A172 (cell line): ENCODE data around the gene ARRB1. TPM values are rescaled to one million over a fixed set of nuclear protein-coding genes. Genes with fewer than 3 reads are reported as not detected.
"Not testable (repeated sequence)": the region's sequence is repeated elsewhere in the genome, so short reads cannot be mapped to it uniquely, and the experiment has no call there.

ENCODE experiments used
- DNase-seq: peaks from one replicate; pipeline ENCODE4 v3.0.0-alpha.2; 2015; ENCODE audit warnings: low spot score
- total RNA-seq: library from RNA; depleted of rRNA; stranded (reverse); fragments of >200 nt; shearing (Covaris generic); gene quantifications from 2 replicates; pipeline ENCODE4 v1.2.3, GENCODE V29; 2014

Gene ARRB1
- total RNA-seq, 1 experiment from 2014 or later, result 18.4 TPM

DNA sequence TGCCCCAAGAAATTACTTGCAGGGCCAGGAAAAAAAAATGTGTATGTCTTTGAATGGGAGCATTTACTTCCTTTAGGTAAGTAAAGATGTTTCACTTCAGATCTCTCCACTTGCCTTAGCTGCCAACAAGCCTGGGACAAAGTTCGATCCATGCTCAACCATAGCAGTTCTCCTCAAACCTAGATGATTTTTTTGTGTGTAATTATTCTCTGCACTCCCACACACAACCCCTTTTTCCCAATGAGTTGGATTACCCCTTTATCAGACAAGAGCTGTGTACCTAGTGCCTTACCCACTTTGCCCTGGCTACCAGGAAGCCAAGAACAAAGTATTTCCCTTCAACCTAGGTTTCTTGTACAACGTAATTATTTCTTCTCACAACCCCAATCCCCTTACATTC is 75.3 kb downstream of the ARRB1 start:
- no peak for DNase-seq

DNA sequence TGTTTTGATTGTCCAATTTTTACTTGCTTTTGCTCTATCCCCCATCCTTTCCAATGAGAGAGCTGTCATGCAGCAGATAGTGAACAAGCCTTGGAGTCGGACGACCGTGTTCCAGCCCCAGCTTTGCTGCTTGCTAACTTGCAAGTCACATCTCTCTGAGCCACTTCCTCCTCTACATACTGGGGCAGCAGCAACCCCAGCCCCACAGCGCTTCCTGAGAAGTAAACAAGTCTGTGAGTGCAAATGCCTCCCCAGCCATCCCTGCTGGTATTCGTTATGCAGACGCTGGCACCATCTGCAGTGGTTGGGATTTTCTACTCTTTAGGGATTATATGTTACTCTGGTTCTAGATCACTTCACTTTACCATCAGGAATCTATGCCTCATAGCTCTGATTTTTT is 75.9 kb downstream of the ARRB1 start:
- DNase-seq, result no peak

DNA sequence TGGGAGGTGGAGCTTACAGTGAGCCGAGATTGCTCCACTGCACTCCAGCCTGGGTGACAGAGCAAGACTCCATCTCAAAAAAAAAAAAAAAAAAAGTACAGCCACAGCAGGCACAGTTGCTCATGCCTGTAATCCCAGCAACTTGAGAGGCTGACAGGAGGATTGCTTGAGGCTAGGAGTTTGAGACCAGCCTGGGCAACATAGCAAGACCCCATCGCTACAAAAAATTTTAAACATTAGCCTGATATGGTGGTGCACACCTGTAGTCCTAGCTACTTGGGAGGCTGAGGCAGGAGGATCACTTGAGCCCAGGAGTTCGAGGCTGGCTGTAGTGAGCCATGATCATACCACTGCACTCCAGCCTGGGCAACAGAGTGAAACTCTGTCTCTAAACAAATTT is 76.7 kb downstream of the ARRB1 start:
- DNase-seq, result not testable (repeated sequence)

DNA sequence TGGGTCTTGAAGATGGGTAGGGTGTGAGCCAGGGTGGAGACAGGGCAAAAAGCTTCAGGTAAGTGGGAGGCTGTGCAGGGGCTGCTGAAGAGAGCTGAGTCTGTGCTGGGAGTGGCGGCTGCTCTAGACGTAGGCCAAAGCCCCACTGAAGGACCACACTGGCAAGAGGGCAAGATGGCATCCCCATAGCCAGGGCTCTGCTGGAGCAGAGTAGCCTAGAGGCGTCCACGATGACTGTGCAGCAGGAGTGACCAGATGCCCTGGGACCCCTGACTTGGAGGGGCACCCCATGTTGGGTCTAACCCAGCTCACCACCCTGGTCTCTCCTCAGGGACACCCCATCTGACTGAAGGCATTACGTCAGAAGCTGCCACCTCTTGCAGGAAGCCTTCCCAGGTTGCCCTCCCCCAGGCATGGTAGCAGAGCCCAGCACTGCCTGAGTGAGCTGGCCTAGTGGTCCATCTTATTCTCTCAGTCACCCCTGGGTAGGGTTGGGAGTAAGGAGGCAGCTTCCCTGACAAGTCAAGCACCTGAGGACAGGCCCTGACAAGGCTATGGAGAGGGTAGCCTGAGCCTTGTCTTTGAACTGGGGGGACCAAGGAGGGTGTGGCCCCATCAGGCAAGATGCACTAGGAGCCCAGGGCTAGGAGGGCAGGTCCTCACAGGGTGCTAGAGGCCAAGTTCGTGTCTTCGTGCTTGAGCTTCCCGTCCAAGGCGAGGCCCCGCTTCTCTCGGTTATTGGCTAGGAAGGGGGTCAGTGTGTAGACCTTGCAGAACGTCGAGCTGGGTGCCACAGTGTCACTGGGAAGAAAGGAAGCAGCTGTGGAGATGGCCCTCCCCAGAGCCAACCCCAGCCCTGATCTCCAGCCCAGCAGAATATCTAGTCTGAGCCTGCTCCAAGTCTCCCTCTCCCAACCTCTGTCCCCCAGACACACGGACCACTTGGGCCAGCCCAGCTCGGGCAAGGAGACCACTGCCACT is 77.8 kb downstream of the ARRB1 start:
- DNase-seq, result no peak

DNA sequence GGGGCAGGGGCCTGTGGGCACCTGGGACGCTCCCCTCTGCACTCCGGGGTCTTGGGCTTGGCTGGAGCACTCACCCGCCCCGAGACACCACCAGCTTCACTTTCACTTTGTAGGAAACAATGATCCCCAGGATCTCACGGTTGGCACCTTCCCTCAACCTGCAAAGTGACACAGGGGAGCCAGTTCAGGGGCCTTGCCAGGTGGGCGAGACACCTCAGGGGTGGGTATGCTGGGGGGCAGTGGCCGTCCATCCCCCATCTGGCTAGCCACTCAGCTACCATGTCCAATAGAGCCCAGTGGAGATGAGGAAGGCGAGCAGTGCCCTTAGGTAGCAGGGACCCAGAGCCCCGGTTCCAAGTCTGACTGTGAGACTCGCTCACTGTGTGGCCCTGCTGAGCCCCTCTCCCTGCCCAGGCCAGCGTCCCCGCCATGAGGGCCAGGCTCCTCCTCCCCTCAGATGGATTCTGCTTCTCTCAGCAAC is 78.6 kb downstream of the ARRB1 start:
- DNase-seq, result no peak

DNA sequence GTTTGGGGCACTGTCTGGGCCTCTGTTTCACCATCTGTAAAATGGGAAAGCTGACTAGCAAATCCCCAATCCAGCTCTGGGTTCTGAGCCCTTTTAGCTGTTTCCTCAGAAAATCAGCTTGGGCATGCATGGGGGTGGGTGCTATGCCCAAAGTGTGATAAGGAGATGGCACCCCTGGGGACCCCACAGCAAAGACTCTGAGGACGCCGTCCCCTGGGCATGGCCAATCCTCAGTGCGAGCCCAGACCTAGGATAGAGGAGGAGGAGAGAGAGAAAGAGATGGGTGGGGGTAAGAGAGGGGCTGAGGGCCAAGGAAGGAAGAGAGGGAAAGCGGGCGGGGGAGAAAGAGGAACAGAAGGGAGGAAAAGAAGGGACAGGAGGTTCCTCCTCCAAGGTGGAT is 79.1 kb downstream of the ARRB1 start:
- DNase-seq, result no peak

DNA sequence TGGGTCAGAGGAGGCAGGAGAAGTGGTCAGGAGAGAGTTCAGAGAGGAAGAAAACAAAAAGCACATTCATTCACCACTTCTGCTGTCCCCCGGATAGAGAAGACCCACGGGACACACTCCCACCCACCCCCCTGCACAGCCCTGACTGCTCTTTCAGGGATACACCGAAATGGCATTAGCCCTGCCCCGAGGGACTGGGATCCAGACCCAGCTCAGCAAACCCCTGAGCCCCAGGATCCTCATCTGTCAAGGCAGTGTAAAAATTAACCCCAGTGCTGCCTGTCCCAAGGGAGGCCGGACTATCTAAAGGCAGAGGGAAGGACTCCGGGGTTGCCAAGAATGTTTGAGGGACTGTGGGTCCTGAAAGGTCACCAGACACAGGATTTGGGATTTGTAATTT is 79.7 kb downstream of the ARRB1 start:
- DNase-seq, result no peak

DNA sequence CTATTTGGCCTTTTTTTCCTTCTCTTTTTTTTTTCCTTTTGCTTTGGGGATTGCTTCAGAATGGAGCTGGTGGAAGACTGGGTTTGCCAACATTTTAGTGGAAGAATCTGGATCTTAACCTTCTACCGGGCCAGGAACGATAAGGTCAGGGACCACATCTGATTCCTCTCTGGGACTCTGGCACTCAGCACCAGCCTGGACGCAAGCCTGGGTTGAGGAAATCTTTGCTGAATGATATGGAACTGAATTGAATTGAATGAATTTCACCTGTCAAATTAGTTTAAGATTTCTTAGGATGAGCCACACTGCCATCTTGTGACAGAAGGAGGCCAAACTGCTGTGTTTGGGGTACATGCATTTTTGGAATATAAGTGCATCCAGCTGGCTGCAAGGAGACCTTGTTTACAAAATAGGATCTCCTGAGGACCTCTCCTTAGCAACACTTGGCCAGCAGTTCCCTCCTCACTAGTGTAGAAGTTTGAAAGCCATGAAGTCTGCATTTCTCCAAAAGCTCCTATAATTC is 80.5 kb downstream of the ARRB1 start:
- DNase-seq, result no peak

DNA sequence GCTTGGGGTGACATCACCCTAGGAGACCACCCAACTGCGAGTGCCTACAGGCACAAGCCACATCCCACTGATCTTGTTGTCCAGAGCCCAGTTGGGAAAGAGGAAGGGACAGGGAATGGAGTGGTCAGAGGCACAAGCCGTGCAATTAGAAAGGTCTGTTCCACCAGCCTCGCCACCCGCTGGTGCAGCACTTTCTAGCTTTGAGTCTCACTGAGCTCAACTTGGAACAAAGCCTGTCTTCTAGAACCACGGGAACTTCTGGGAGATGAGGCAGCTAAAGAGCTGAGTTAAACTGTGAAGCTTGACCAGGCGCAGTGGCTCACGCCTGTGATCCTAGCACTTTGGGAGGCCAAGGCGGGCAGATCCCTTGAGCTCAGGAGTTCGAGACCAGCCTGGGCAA is 81.6 kb downstream of the ARRB1 start:
- DNase-seq, result no peak

DNA sequence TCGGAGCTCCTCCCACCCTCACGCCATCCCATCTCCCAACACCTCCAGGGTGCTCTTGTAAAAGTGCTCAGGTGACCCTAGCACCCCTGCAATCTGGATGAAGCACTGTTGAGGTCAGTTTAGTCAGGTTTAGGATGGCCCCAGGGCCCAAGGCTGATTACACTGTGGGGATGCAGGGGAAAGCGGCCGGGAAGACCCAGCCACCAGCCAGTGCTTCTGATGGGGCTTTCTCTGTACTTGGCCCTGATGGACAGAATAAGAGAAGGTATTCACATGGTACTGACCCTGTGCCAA is 82.1 kb downstream of the ARRB1 start:
- no peak for DNase-seq

DNA sequence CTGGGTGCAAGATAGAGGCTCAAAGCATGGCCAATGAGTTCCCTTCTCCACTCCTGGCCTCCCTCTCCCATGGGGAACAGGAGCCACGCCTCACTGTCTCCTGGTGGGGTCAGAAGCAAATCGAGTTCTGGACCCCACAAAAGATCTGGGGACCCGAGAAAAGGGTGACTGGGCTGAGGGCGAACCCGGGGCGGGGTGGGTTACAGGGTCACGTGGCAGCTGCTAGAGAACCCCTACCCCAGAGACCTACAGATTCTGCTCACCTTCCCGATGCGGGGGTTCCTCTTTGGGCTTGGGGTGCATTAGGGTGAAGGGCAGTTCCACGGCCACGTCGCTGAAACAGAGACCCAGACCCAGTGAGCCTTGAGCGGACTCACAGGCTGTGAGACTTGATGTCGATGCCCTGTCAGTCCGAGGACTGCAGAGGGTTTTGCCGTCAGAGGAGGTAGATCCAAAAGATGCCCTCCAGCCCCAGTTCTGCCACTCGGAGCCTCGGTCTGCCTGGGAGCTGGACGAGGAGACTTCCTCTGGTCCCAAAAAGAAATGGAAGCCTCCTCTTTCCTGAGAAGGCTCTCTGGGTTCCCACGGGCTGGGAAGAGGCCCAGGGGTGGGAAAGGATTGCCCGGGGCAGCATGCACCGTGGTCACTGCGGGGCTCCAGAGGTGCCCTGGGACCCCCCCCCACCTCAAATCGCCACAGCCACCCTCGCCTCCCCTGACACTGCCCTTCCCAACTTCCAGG is 82.7 kb downstream of the ARRB1 start:
- no peak for DNase-seq

DNA sequence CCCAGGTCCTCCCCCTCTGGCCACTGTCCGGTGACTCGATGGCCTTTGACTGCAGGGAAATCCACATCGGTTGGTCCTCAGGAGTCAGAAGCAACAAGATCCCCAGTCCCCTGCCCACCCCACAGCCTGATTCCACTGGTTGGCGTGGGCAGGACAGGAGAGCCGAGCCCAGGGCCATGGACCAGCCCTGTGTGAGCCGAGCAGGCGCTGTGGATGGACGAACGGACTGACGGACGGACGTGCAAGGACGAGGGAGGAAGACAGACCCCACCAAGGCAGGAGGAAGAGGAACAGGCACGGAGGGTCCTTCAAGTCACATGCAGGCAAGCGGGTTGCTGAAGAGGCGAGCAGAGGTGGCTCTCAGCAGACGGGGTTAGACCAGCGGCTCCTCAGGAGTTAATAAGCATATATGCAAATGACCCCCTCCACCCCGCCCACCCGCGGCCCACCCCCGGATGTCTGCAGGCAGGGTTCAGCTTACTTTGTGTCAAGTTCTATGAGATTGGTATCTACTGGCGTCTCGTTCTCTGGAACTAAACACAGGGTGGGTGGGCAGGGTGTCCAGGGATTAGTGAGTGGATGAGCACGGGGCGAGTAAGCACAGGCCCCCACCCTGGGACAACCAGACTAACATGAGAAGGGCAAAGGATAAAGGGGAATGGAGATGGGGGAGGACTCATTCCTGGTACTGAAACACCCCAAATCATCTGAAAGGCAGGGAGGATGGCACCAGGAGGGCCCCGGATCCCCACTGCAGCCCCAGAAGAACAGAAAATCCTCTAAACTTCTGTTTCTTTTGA is 84.1 kb downstream of the ARRB1 start:
- DNase-seq, result no peak

DNA sequence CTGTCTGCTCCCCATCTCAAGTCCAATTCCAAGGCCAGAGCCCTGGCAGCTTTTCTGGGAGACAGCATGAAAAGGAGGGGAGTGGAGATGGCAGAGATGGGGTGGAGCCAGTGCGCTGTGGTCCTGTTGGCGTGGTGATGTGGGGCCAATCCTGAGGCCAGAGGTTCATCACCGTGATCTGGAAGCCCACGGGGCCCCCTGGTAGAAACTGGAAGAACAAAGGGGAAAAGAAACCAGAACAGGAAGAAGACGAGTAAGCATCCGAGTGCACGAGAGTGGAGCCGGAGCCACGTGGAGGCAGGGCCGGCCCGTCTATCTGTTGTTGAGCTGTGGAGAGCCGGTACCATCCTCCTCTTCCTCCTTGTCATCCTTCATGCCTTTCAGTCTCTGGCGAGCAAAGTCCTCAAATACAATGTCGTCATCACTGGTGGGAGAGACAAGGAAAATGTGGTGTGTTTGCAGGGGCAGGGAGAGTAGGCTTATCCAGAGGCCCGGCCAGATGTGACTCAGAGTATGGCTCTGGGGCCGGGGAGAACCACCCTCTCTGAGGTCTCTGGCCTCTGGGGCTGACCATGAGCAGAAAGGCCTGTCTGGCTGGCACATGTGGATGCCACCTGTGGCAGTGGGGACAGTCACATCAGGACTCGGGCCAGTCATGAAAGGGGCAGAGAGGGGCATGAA is 85.5 kb downstream of the ARRB1 start:
- no peak for DNase-seq

DNA sequence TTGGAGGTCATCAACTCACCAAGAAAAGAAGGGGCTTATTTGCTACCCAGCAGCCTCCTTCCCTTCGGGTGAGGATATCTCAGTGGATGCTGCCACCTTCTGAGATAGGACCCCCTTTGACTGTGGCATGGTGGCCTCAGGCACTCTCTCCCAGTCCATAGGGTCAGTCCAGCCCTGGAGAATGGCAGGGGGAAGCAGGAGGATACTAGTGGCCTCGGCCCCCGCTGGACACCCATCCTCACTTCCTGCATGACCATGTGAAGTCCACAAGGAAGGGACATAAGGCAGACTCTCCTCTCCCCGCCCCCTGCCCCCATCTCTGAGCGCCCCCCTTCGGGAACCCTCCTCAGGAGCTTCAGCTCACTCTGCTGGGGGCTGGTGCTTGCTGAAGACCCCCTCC is 86.5 kb downstream of the ARRB1 start:
- DNase-seq, result no peak

DNA sequence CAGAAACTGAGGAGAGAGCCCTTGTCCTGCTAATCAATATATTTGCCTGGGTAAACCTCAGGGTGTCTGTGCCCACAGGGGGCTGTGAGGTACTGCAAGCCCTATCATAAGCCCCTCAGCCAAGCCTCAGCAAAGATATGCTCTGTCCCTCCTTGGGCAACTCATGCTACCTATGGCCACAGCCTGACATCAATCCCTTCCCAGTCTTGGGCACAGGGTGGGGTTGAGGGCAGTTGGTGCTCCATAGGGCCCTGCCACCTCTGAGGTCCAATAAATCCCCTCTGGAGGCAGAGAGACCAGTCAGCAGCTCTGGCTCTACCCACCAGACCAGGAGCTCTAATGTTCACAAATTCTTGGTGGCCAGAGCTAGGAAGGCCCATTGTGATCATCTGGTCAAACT is 87.1 kb downstream of the ARRB1 start:
- no peak for DNase-seq

DNA sequence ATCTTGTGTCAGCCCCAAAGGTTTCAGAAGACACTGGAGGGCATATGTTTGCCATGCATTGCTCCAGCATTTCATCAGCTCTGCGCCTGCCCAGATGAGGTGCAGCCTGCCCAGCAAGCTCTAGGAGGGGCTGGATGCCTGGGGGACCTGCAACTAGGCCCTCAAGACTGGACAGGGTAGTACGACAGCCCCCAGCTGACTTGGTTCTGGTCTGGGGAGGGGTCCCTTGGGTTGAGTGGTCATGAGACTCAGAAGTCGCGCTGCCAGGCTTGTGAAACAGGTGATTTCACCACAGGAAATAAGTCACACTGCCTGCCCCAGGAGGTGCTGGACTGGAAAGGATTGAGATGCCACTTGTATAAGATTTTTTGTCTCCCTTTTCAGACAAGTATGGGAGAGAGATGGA is 87.5 kb downstream of the ARRB1 start:
- DNase-seq, result peak; percentile 29

DNA sequence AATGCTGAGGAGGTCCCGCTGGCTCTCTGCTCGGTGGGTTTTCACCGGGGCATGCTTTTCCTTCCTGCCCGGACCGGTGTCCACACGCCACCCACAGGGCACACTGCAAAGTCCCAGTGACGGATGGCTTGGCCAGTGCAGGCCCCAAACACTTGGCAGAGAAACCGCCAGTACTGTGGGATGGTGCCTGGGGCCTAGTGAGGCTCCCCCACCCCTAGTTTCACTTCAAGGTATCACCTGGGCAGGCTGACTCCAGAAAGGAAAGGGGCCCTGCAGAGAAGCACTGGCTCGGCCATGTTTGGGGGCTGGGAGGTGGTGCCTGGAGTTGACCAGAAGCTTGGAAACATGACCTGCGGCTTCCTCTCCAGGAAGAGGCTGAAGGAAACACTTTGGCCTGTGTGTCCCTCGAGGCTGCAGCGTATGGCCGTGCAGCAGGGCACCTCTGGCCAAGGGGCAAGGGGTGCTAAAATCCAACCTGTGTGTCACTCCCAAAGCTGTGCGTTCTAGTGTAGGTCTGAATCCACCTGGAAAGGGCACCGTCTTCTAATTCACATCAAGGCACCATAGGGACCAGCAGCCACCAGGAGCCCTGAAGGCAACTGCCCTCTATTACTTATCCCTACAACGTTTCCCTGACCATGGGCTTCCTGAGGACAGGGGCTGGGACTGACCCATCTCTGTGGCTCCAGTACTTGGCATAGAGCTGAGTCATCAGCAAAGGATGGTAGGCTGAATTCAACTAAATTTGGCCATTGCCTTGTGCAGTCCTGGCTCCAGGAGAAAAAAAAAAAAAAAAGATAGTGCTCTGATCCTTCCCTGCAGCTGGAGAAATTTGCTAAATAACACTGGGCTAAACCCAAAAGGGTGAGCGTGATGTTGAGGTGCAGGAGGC is 88.3 kb downstream of the ARRB1 start:
- DNase-seq, result no peak

DNA sequence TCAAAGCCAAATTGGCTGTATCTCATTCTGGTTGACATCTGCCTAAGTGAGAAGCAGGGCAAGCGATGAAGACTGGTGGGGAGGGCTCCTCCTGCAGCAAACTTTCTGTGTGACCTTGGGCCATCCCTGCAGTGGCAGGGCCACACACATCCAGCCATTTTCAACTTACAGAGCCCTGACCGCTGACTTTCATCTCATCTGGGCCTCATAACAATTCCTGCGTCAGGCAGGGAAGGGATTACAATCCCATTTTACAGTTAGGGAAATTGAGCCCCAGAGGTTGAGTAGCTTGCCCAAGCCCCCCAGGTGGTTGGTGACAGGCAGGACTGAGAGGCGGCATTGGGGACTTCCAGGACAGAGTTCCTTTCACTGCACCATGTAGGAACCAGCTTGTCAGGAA is 89.0 kb downstream of the ARRB1 start:
- no peak for DNase-seq

DNA sequence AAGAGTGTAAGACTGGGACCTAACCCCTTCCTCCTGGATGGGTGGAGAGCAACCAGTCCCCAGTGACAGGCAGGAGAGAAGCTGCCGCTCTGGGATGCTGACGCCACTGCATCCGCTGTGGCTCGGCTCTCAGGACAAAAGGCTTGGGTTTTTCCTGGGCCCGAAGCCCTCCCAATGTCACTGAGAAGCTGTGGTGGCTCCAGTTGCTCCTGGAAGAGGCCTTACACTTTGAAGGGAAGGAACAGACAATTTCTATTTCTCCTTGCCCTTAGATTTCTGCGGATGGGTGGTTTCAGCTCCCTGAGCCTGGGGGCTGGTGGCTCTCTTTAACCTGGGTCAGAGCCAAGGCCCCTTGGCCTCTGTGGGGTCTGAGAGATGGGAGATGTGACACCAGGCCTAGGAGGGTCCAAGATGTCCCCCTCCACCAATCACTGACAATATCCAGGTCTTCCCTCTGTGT is 89.5 kb downstream of the ARRB1 start:
- DNase-seq, result no peak
